Osteocyte (in vitro differentiated cells): ENCODE measurements around the gene CASP4. TPM values are rescaled to one million over a fixed set of nuclear protein-coding genes. Genes with fewer than 3 reads are reported as not detected.

Experiments used
- DNase-seq: peaks from one replicate; pipeline ENCODE4 v3.0.0; 2021; ENCODE audit warnings: mixed read lengths; ENCODE audit not compliant: unreplicated experiment; ENCODE audit errors: extremely low spot score
- H3K27ac Mint-ChIP-seq: one replicate; pipeline ENCODE4 v1.8.0; 2021; ENCODE audit warnings: mild to moderate bottlenecking, mixed read lengths; ENCODE audit not compliant: unreplicated experiment
- H3K27me3 Mint-ChIP-seq: one replicate; pipeline ENCODE4 v1.8.0; 2021; ENCODE audit warnings: mixed read lengths; ENCODE audit not compliant: unreplicated experiment
- H3K36me3 Mint-ChIP-seq: one replicate; pipeline ENCODE4 v1.8.0; 2021; ENCODE audit warnings: mixed read lengths; ENCODE audit not compliant: unreplicated experiment
- H3K4me1 Mint-ChIP-seq: one replicate; pipeline ENCODE4 v1.8.0; 2021; ENCODE audit warnings: mixed read lengths; ENCODE audit not compliant: unreplicated experiment
- H3K4me3 Mint-ChIP-seq: one replicate; pipeline ENCODE4 v1.8.0; 2021; ENCODE audit warnings: mild to moderate bottlenecking, moderate library complexity, mixed read lengths; ENCODE audit not compliant: unreplicated experiment
- H3K9me3 Mint-ChIP-seq: one replicate; pipeline ENCODE4 v1.8.0; 2021; ENCODE audit warnings: mixed read lengths; ENCODE audit not compliant: unreplicated experiment
- total RNA-seq: library from RNA; stranded (reverse); gene quantifications from 2 replicates; pipeline ENCODE4 v1.2.1, GENCODE V29; 2021
- TF ChIP-seq, protein P1 (sequence below): fragments of 200-600 bp; sonication (generic); IDR thresholded peaks from 2 replicates; pipeline ENCODE4 v1.5.0; 2021; ENCODE audit warnings: antibody characterized with exemption, mild to moderate bottlenecking, moderate library complexity

CASP4 gene
- total RNA-seq, 1 donor from 2014 or later = 25.1 TPM

DNA sequence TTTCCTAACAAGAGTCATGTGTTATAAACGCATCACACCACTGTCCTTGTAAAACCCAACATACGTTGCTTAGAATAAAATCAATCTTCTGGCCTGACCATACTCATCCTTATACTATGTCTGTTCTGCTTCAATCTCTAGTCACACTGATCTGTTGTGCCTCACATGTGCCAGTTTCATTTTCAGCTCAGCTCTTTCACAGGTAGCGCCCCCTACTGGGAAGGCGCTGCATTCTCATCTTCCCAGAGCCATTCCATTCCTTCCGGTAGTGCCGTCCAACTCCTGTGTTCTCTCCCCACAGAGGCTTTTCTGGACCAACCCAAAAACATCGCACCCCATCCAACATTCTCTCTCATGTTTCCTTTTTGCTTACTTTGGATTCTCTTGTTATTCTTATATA is 32.4 kb upstream of the CASP4 start:
- H3K9me3 Mint-ChIP-seq = no peaks in the 10 kb centered on the region
- no peaks in the 10 kb centered on the region for H3K27me3 Mint-ChIP-seq
- H3K36me3 Mint-ChIP-seq = no peaks in the 10 kb centered on the region
- no peaks in the 10 kb centered on the region for H3K4me1 Mint-ChIP-seq
- TF ChIP-seq, protein P1, sequence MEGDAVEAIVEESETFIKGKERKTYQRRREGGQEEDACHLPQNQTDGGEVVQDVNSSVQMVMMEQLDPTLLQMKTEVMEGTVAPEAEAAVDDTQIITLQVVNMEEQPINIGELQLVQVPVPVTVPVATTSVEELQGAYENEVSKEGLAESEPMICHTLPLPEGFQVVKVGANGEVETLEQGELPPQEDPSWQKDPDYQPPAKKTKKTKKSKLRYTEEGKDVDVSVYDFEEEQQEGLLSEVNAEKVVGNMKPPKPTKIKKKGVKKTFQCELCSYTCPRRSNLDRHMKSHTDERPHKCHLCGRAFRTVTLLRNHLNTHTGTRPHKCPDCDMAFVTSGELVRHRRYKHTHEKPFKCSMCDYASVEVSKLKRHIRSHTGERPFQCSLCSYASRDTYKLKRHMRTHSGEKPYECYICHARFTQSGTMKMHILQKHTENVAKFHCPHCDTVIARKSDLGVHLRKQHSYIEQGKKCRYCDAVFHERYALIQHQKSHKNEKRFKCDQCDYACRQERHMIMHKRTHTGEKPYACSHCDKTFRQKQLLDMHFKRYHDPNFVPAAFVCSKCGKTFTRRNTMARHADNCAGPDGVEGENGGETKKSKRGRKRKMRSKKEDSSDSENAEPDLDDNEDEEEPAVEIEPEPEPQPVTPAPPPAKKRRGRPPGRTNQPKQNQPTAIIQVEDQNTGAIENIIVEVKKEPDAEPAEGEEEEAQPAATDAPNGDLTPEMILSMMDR = peak; percentile 47
- H3K4me3 Mint-ChIP-seq = no peak overlapping the region
- no peak for DNase-seq
- H3K27ac Mint-ChIP-seq = no peak overlapping the region

DNA sequence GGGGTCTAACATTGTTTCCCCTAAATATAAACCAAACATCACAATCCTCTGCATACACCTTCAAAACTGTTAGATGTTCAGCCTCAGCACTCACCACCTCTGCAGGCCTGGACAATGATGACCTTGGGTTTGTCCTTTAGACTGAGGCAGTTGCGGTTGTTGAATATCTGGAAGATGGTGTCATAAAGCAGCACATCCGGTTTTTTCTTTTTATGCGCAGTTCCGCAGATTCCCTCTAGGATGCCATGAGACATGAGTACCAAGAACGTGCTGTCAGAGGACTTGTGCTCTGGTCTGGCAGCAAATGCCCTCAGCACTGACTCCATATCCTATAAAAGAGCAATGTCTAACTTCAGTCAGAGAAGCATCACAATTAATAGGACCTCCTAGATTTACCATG is 31.8 kb upstream of the CASP4 start:
- Mint-ChIP-seq H3K4me1 (no peaks in the 10 kb centered on the region), H3K27me3 (no peaks in the 10 kb centered on the region), H3K36me3 (no peaks in the 10 kb centered on the region), H3K9me3 (no peaks in the 10 kb centered on the region), H3K27ac (no peak overlapping the region), H3K4me3 (no peak overlapping the region)
- DNase-seq = no peak
- TF ChIP-seq, protein P1 = no peak

DNA sequence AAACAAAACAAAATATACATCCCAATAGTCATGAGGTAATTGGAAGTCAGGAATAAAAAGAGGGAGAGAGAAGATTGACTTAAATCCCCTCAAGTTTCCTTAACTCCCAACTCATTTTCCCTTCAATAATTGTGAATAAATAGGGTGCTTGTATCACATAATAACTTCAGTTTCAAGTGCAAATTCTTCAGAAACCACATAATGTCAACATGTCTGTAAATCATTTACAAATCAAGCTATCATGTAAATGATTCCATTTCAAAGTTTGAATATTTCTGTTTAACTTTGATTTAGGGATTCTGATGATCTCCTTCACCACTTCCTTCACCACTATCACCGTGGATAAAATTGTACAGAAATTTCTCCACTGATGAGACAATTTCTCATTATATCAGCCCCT is 31.3 kb upstream of the CASP4 start:
- no peaks in the 10 kb centered on the region for H3K27me3 Mint-ChIP-seq
- no peaks in the 10 kb centered on the region for H3K36me3 Mint-ChIP-seq

DNA sequence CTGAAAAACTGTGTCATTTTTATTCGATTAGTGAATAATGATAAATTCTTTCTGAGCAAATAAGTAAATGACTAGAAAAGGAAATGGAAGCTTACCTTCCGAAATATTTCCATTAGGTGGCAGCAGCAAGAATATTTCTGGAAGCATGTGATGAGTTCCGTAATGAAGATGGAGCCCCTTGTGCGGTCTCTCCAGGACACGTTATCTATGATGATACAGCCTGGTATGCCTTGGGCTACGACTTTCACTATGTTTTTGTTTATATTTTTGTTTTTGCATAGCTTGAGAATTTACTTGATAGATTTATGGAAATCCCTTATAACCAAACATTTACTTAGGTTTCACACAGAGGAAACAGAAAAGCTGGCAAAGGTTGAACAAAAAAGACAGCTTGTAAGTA is 28.9 kb upstream of the CASP4 start:
- DNase-seq = no peak
- H3K27ac Mint-ChIP-seq = no peak overlapping the region
- H3K9me3 Mint-ChIP-seq = no peaks in the 10 kb centered on the region
- H3K4me1 Mint-ChIP-seq = no peaks in the 10 kb centered on the region
- TF ChIP-seq, protein P1 = peak; percentile 33
- H3K27me3 Mint-ChIP-seq = no peaks in the 10 kb centered on the region
- H3K4me3 Mint-ChIP-seq = no peak overlapping the region
- no peaks in the 10 kb centered on the region for H3K36me3 Mint-ChIP-seq

More for the DNA sequence above, 31.3 kb upstream of the CASP4 start:
- no peak for DNase-seq
- Mint-ChIP-seq H3K4me3 (no peak overlapping the region), H3K4me1 (no peaks in the 10 kb centered on the region), H3K27ac (no peak overlapping the region), H3K9me3 (no peaks in the 10 kb centered on the region)
- TF ChIP-seq, protein P1 = no peak

DNA sequence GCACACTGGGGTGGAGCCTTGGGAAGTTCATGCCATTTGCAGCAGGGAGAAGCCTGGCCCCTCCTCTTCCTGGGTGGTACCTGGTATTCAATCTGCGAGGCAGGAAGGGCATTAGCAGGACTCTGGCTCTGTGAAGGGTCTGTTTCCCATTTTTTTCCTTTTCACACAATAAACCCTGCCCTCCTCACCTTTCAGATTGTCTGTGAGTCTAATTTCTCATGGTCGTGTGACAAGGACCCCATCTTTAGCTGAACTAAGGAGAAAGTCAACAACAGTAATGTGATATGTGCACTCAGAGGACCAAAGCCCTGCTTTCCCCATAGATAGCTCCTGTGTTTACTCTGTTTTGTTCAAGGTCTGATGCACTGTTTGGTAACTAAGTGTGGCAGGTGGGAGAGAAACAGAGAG is 26.6 kb upstream of the CASP4 start:
- Mint-ChIP-seq H3K4me3 (no peak overlapping the region), H3K4me1 (no peaks in the 10 kb centered on the region), H3K27me3 (no peaks in the 10 kb centered on the region), H3K9me3 (no peaks in the 10 kb centered on the region), H3K27ac (no peak overlapping the region), H3K36me3 (no peaks in the 10 kb centered on the region)
- TF ChIP-seq, protein P1 = no peak
- DNase-seq = no peak
